Activated naive CD4-positive, alpha-beta T cell (primary cell): ENCODE data around the gene CADPS2.

Experiments
- DNase-seq, 4 experiments: peaks; one replicate each; lab custom pipeline; 2025; lab: John Stamatoyannopoulos, UW

Gene CADPS2

GRCh38 chr7:122768827-122769226, 117.4 kb downstream of the CADPS2 start:
- no peak for DNase-seq

GRCh38 chr7:122767339-122767738, 118.9 kb downstream of the CADPS2 start:
- no peak for DNase-seq

- no peak for DNase-seq
Measured at GRCh38 chr7:122766593-122766992, 119.7 kb downstream of the CADPS2 start.

GRCh38 chr7:122764902-122765301, 121.4 kb downstream of the CADPS2 start:
- DNase-seq, result no peak

GRCh38 chr7:122764020-122764419, 122.2 kb downstream of the CADPS2 start:
- DNase-seq, result no peak

GRCh38 chr7:122762071-122762470, 124.2 kb downstream of the CADPS2 start:
- no peak for DNase-seq

GRCh38 chr7:122758501-122758900, 127.8 kb downstream of the CADPS2 start:
- no peak for DNase-seq

- no peak for DNase-seq
Measured at GRCh38 chr7:122756860-122757259, 129.4 kb downstream of the CADPS2 start.

GRCh38 chr7:122755696-122756095, 130.6 kb downstream of the CADPS2 start:
- no peak for DNase-seq

- DNase-seq, result no peak
Measured at GRCh38 chr7:122752583-122752982, 133.7 kb downstream of the CADPS2 start.

GRCh38 chr7:122750389-122750788, 135.9 kb downstream of the CADPS2 start:
- DNase-seq, result no peak

- DNase-seq, result no peak
Measured at GRCh38 chr7:122748195-122748594, 138.1 kb downstream of the CADPS2 start.

- no peak for DNase-seq
Measured at GRCh38 chr7:122746948-122747347, 139.3 kb downstream of the CADPS2 start.

GRCh38 chr7:122743211-122743610, 143.0 kb downstream of the CADPS2 start:
- DNase-seq, result no peak

- DNase-seq, result no peak
Measured at GRCh38 chr7:122738947-122739346, 147.3 kb downstream of the CADPS2 start.

GRCh38 chr7:122736183-122736582, 150.1 kb downstream of the CADPS2 start:
- no peak for DNase-seq

GRCh38 chr7:122727759-122728158, 158.5 kb downstream of the CADPS2 start:
- DNase-seq, result no peak

GRCh38 chr7:122727354-122727753, 158.9 kb downstream of the CADPS2 start:
- DNase-seq, result no peak

- no peak for DNase-seq
Measured at GRCh38 chr7:122726881-122727280, 159.4 kb downstream of the CADPS2 start.

GRCh38 chr7:122724366-122724765, 161.9 kb downstream of the CADPS2 start:
- no peak for DNase-seq

- DNase-seq, result no peak
Measured at GRCh38 chr7:122719010-122719578, 167.2 kb downstream of the CADPS2 start.

- DNase-seq, result no peak
Measured at GRCh38 chr7:122717356-122718089, 168.7 kb downstream of the CADPS2 start.

- DNase-seq, result no peak
Measured at GRCh38 chr7:122715183-122715582, 171.1 kb downstream of the CADPS2 start.

GRCh38 chr7:122710916-122711315, 175.3 kb downstream of the CADPS2 start:
- DNase-seq, result no peak
